K562 (cell line): ENCODE data around the gene ANAPC16. TPM values are rescaled to one million over a fixed set of nuclear protein-coding genes. Genes with fewer than 3 reads are reported as not detected.
A peak's percentile ranks its signal among the peaks of the same experiment; 100 is the strongest.

Source experiments
- ATAC-seq: fragments of 200-7000 bp; cut with Tn5 transposase; 3 replicates; pipeline ENCODE4 v1.9.1; 2020; ENCODE audit warnings: moderate library complexity
- BruUV-seq: library from RNA; stranded (reverse); fragments of 400-500 nt; replicated peaks from 2 replicates; lab custom pipeline; 2021; lab: Mats Ljungman, UMichigan
- CTCF ChIA-PET: fragments of 300-600 bp; formaldehyde crosslinking; extraction: SDS; loops from one replicate; lab custom pipeline; 2021; ENCODE audit warnings: low intra/inter-chr PET ratio; lab: Yijun Ruan, JAX
- POLR2A ChIA-PET: fragments of 300-600, 350-650 bp; sonication (Branson Sonifier 250); formaldehyde crosslinking; extraction: SDS; loops from one replicate; lab custom pipeline; 2021; ENCODE audit warnings: antibody characterized with exemption, inconsistent platforms; lab: Yijun Ruan, JAX
- DNase-seq, 4 experiments: peaks; one replicate each; pipeline versions ENCODE4 v3.0.0 to v3.0.0-alpha.2; 2011 to 2018; ENCODE audit warnings: low spot score in 3 of 4, mixed read lengths in 3 of 4; ENCODE audit errors: extremely low read depth in 1 of 4
- FAIRE-seq: peaks from 2 replicates; lab custom pipeline; 2011; peaks lifted over from hg19 to GRCh38; lab: Jason Lieb, UNC
- H2AFZ ChIP-seq: 2 replicates; pipeline ENCODE4 v1.6.0; 2011; ENCODE audit warnings: low read depth, low read length, control low read depth, inconsistent platforms
- H3K27ac ChIP-seq: fragments of 200-600 bp; 3 replicates; pipeline ENCODE4 v1.8.0; 2011; ENCODE audit warnings: low read depth, mild to moderate bottlenecking, control low read depth, inconsistent platforms, low read length, moderate library complexity, mixed read lengths; ENCODE audit errors: extremely low read depth
- H3K27me3 ChIP-seq, 2 experiments: fragments of 300-600 bp in 1 of 2; 2 replicates in 1 of 2; 3 replicates in 1 of 2; pipeline versions ENCODE4 v1.6.0 to v1.8.0; 2011; ENCODE audit warnings: inconsistent platforms in 2 of 2, low read length in 2 of 2, mild to moderate bottlenecking in 1 of 2, mixed read lengths in 1 of 2, moderate library complexity in 1 of 2; ENCODE audit not compliant: control insufficient read depth in 2 of 2, insufficient read depth in 2 of 2
- H3K36me3 ChIP-seq: fragments of 300-600 bp; 3 replicates; pipeline ENCODE4 v1.8.0; 2011; ENCODE audit warnings: mild to moderate bottlenecking, low read length, inconsistent platforms; ENCODE audit not compliant: control insufficient read depth, insufficient read depth
- H3K4me1 ChIP-seq, 2 experiments: fragments of 200-600 bp in 1 of 2; replicated peaks in 1 of 2; 2 replicates in 1 of 2; 3 replicates in 1 of 2; pipeline versions ENCODE4 v1.5.1 to v1.8.0; 2011; ENCODE audit warnings: inconsistent platforms in 2 of 2, low read length in 2 of 2, mild to moderate bottlenecking in 1 of 2, mixed read lengths in 1 of 2, moderate library complexity in 1 of 2; ENCODE audit not compliant: control insufficient read depth in 2 of 2, insufficient read depth in 2 of 2
- H3K4me2 ChIP-seq: 2 replicates; pipeline ENCODE4 v1.6.1; 2011; ENCODE audit warnings: low read length, control low read depth, inconsistent platforms, mixed read lengths; ENCODE audit not compliant: insufficient read depth
- H3K4me3 ChIP-seq: fragments of 200-600 bp; sonication (generic), shearing (Covaris generic); 2 replicates; pipeline ENCODE4 v1.5.1; 2016; ENCODE audit warnings: control low read depth, inconsistent platforms
- H3K79me2 ChIP-seq: fragments of 200-600 bp; 3 replicates; pipeline ENCODE4 v1.8.0; 2011; ENCODE audit warnings: low read length, inconsistent platforms; ENCODE audit not compliant: control insufficient read depth, insufficient read depth
- H3K9ac ChIP-seq, 2 experiments: 2 replicates each; pipeline versions ENCODE4 v1.6.0 to v1.6.1; 2011; ENCODE audit warnings: low read depth in 2 of 2, low read length in 2 of 2, control low read depth in 1 of 2, inconsistent platforms in 1 of 2, mild to moderate bottlenecking in 1 of 2, mixed read lengths in 1 of 2; ENCODE audit not compliant: insufficient read depth in 1 of 2
- H3K9me1 ChIP-seq: one replicate; pipeline ENCODE4 v1.6.0; 2011; ENCODE audit warnings: inconsistent platforms, mild to moderate bottlenecking, low read length, moderate library complexity; ENCODE audit not compliant: control insufficient read depth, insufficient read depth
- H3K9me3 ChIP-seq: replicated peaks from 2 replicates; pipeline ENCODE4 v1.5.1; 2011; ENCODE audit warnings: low read depth, low read length, inconsistent platforms; ENCODE audit not compliant: control insufficient read depth, insufficient read depth
- H4K20me1 ChIP-seq: replicated peaks from 2 replicates; pipeline ENCODE4 v1.6.1; 2011; ENCODE audit warnings: low read length, inconsistent platforms, mixed read lengths; ENCODE audit not compliant: control insufficient read depth, insufficient read depth
- CXXC5 ChIP-seq: fragments of 250-450 bp; sonication (Bioruptor Pico); IDR thresholded peaks from 2 replicates; pipeline ENCODE4 v1.8.0; 2022; ENCODE audit warnings: inconsistent platforms, mild to moderate bottlenecking, moderate library complexity
- EGR1 ChIP-seq: fragments of 450-650 bp; conservative IDR thresholded peaks from 2 replicates; pipeline ENCODE4 v1.6.1; 2017; ENCODE audit warnings: mild to moderate bottlenecking
- FIP1L1 ChIP-seq: fragments of 200-400 bp; formaldehyde crosslinking; IDR thresholded peaks from 2 replicates; pipeline ENCODE4 v1.6.1; 2018; ENCODE audit warnings: mild to moderate bottlenecking, low read depth, low read length; ENCODE audit not compliant: poor library complexity, severe bottlenecking
- HNRNPUL1 ChIP-seq: fragments of 200-400 bp; formaldehyde crosslinking; IDR thresholded peaks from 2 replicates; pipeline ENCODE4 v1.6.1; 2017; ENCODE audit warnings: low read length
- ILF3 ChIP-seq: fragments of 450-650 bp; IDR thresholded peaks from 2 replicates; pipeline ENCODE4 v1.6.1; 2018; ENCODE audit warnings: antibody characterized with exemption, mild to moderate bottlenecking, moderate library complexity, borderline replicate concordance
- KDM1A ChIP-seq, 2 experiments: fragments of 450-650 bp; IDR thresholded peaks; 2 replicates each; pipeline ENCODE4 v1.6.1; 2016; ENCODE audit warnings: mild to moderate bottlenecking in 2 of 2
- POLR3A ChIP-seq: IDR thresholded peaks from 2 replicates; pipeline ENCODE4 v1.6.1; 2011; ENCODE audit warnings: borderline replicate concordance, mild to moderate bottlenecking, moderate library complexity; ENCODE audit not compliant: insufficient read length, insufficient read depth; ENCODE audit errors: extremely low read depth
- SLC30A9 ChIP-seq: fragments of 250-450 bp; sonication (Bioruptor Pico); IDR thresholded peaks from 2 replicates; pipeline ENCODE4 v1.8.0; 2022; ENCODE audit warnings: mild to moderate bottlenecking, moderate library complexity
- WGBS: fragments of 100-300 bp; shearing (Covaris generic); methylation state at CpG from one replicate; pipeline ENCODE4 v1.1.6; 2016; ENCODE audit warnings: low coverage, mixed read lengths; ENCODE audit not compliant: insufficient coverage; ENCODE audit errors: missing lambda C conversion rate; 5-methylcytosine and 5-hydroxymethylcytosine counted together
- in situ Hi-C: fragments of 300-500 bp; cut with MboI; formaldehyde crosslinking; loops from 4 replicates; pipeline ENCODE4 v1.15.0; 2018; ENCODE audit warnings: inconsistent platforms, mixed read lengths
- intact Hi-C: fragments of 100-400 bp; cut with micrococcal nuclease; formaldehyde crosslinking; loops from 2 replicates; pipeline ENCODE4 v1.14.2; 2022
- polyA plus RNA-seq, 8 experiments: library from polyadenylated mRNA; depleted of rRNA in 4 of 8; stranded (reverse) in 5 of 8; unstranded in 3 of 8; fragments of >200 nt; fragmentation: Nextera tagmentation in 2 of 8; fragmentation: Illumina TruSeq in 1 of 8; extraction: Ambion mirVana in 2 of 8; extraction: Trizol in 1 of 8; gene quantifications; 2 replicates each; pipeline versions ENCODE4 v1.2.1 to v1.2.3, GENCODE V29; 2011 to 2014; ENCODE audit warnings: inconsistent platforms in 1 of 8, missing spikeins in 1 of 8
- total RNA-seq, 7 experiments: library from RNA; depleted of rRNA in 6 of 7; stranded (reverse); fragments of >200 nt in 6 of 7; fragmentation: Illumina TruSeq in 2 of 7; extraction: Trizol in 2 of 7; gene quantifications; 2 replicates each; pipeline versions ENCODE4 v1.2.1 to v1.2.3, GENCODE V29; 2011 to 2021; ENCODE audit warnings: low replicate concordance in 1 of 7
- TF ChIP-seq, protein P1 (sequence below): sonication (generic); formaldehyde crosslinking; IDR thresholded peaks from 2 replicates; pipeline ENCODE4 v1.8.0; 2022; ENCODE audit warnings: mild to moderate bottlenecking, missing genetic modification reagents
- TF ChIP-seq, protein P2 (sequence below): sonication (generic); formaldehyde crosslinking; IDR thresholded peaks from 2 replicates; pipeline ENCODE4 v1.8.1; 2023; ENCODE audit warnings: mild to moderate bottlenecking, missing genetic modification reagents, moderate library complexity
- TF ChIP-seq, protein P3 (sequence below): sonication (generic); formaldehyde crosslinking; IDR thresholded peaks from 2 replicates; pipeline ENCODE4 v1.8.0; 2022; ENCODE audit warnings: mild to moderate bottlenecking, missing genetic modification reagents
- TF ChIP-seq, protein P4 (sequence below): fragments of 450-650 bp; IDR thresholded peaks from 2 replicates; pipeline ENCODE4 v1.6.1; 2018; ENCODE audit warnings: mild to moderate bottlenecking, low read depth; ENCODE audit not compliant: partially characterized antibody

ANAPC16 gene
- total and polyA plus RNA-seq, 9 of the 15 experiments (the other 6 are each of a cell fraction or from before 2014, with no cell fraction given): 42.6 to 208 (median 108) TPM

DNA sequence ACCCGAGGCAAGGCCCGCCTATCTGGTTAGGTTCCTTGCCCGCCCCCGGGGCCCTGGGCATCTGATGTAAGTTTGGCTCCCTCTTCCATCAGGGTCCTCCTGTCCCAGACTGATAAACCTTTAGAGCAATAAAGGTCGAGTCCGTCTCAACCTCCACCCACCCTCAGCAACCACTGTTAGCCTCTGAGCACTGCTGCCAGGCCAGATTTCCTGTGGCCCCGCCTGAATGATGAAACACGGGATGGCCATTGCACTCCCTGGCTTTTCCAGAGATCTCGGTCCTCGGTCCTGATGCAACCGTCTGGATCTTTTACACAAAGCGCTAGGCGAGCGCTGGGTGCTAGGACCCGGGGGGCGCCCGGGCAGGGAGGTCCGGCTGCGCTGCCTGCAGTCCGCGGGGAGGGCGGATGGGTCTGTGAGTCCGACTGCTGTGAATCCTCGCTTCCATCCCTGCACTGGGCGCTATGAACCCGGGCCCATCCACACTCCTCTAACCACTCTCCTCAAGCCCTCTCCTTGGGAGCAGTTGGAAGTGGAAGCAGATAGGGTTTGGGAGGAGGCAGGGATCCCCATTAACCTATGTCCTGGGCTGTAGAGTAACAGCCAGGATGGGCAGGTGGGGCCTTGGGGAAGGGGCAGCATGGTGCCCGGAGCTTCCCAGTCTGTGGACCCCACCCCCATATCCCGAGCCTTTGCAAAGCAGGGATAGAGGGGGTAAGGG lies 57.0 kb downstream of the ANAPC16 start (continued):
- TF ChIP-seq, protein P1, sequence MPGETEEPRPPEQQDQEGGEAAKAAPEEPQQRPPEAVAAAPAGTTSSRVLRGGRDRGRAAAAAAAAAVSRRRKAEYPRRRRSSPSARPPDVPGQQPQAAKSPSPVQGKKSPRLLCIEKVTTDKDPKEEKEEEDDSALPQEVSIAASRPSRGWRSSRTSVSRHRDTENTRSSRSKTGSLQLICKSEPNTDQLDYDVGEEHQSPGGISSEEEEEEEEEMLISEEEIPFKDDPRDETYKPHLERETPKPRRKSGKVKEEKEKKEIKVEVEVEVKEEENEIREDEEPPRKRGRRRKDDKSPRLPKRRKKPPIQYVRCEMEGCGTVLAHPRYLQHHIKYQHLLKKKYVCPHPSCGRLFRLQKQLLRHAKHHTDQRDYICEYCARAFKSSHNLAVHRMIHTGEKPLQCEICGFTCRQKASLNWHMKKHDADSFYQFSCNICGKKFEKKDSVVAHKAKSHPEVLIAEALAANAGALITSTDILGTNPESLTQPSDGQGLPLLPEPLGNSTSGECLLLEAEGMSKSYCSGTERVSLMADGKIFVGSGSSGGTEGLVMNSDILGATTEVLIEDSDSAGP: peak; percentile 62; the same call in 1 of the 2 replicates
- peak; percentile 95 for TF ChIP-seq CXXC5 (CRISPR knock-in tag)

DNA sequence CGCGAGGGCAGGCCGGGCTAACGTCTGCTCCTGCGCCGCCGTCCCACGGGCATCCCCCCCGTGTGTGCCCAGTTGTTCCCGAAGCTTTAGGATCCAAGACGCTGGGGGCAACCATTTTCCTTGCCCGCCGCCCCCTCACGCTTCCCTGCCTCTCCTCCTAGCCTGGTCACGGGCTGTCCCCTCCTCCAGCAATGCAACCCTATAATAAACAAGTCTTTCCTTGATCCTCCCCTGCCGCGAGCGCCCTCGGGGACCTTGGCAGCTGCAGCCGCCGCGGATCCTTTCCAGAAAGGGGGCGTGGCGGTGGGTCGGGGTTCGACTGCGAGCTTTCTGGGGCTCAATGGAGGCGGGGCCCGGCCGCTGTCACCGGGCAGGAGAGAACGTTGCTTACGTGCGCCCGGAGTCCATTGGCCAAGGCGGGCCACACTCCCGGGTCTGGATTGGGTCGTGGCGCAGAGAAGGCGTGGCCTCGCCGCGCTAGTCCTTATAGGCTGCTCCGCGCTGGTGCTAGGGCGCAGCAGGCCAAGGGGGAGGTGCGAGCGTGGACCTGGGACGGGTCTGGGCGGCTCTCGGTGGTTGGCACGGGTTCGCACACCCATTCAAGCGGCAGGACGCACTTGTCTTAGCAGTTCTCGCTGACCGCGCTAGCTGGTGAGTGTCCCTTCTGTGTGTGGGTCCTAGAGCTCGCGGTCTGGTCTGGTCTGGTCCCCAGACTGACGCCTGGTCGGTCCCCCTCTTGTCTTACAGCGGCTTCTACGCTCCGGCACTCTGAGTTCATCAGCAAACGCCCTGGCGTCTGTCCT lies 57.8 kb downstream of the ANAPC16 start, which contains the start of gene DDIT4:
DDIT4 (plus strand) TSS at position 515 of the 803 bp plus-strand sequence. CDS start 293 bp downstream, outside the sequence.
- in situ Hi-C loops (loop anchor here (10.0 kb wide), 1 partner anchor 611 kb away; no protein-coding TSS in a partner anchor), intact Hi-C loops (loop anchor here (1.0 to 2.0 kb wide), 3 partner anchors 16 to 147 kb away; partner anchors contain the start of genes ANAPC16 and ASCC1)
- Histone ChIP-seq H3K36me3 (peaks cover 25% of the 10 kb centered on the region), H4K20me1 (peaks cover 28% of the 10 kb centered on the region), H3K79me2 (peaks cover 39% of the 10 kb centered on the region), H3K27ac (peak within 1 kb of the TSS; percentile 91), H3K9me1 (no peaks in the 10 kb centered on the region), H2AFZ (peak within 1 kb of the TSS; percentile 58), H3K27me3 (no peaks in the 10 kb centered on the region), H3K4me1 (peaks cover 34 to 44% of the 10 kb centered on the region in 2 experiments), H3K9ac (peak within 1 kb of the TSS; percentile 97 to 99), H3K4me3 (peak within 1 kb of the TSS; percentile 86), H3K9me3 (no peaks in the 10 kb centered on the region), H3K4me2 (peak within 1 kb of the TSS; percentile 95)
- DNase-seq: peak; percentile 99 to 100 (median 100)
- under 1% methylated on average over 63 of the region's 67 CpGs for WGBS
- peak; percentile 88 for FAIRE-seq
- peak; percentile 72 for ATAC-seq
- POLR2A ChIA-PET: interaction anchor here (0.5 to 10.1 kb wide), 50 partner anchors 11 to 973 kb away, joined by 3 to 277 read pairs (median 4); partner anchors contain the start of genes ANAPC16, ASCC1, DNAJC9 and P4HA1
- no TSS peak for BruUV-seq
- CTCF ChIA-PET: interaction anchor here (1.8 kb wide), 1 partner anchor 63 kb away, joined by 12 read pairs; no protein-coding TSS in a partner anchor
- TF ChIP-seq POLR3A: no peak
- no peak for TF ChIP-seq HNRNPUL1
- TF ChIP-seq FIP1L1: peak; percentile 99
- TF ChIP-seq ILF3: no peak
- TF ChIP-seq, protein P2, sequence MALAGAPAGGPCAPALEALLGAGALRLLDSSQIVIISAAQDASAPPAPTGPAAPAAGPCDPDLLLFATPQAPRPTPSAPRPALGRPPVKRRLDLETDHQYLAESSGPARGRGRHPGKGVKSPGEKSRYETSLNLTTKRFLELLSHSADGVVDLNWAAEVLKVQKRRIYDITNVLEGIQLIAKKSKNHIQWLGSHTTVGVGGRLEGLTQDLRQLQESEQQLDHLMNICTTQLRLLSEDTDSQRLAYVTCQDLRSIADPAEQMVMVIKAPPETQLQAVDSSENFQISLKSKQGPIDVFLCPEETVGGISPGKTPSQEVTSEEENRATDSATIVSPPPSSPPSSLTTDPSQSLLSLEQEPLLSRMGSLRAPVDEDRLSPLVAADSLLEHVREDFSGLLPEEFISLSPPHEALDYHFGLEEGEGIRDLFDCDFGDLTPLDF (CRISPR knock-in tag): peak; percentile 26; the same call in 1 of the 2 replicates
- no peak for TF ChIP-seq EGR1
- TF ChIP-seq, protein P3, sequence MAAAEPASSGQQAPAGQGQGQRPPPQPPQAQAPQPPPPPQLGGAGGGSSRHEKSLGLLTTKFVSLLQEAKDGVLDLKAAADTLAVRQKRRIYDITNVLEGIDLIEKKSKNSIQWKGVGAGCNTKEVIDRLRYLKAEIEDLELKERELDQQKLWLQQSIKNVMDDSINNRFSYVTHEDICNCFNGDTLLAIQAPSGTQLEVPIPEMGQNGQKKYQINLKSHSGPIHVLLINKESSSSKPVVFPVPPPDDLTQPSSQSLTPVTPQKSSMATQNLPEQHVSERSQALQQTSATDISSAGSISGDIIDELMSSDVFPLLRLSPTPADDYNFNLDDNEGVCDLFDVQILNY (CRISPR knock-in tag): peak; percentile 66; the same call in 1 of the 2 replicates
- TF ChIP-seq KDM1A (IDR thresholded peaks at IDR 0.05): no peak
- no peak for TF ChIP-seq SLC30A9
- TF ChIP-seq, protein P4, sequence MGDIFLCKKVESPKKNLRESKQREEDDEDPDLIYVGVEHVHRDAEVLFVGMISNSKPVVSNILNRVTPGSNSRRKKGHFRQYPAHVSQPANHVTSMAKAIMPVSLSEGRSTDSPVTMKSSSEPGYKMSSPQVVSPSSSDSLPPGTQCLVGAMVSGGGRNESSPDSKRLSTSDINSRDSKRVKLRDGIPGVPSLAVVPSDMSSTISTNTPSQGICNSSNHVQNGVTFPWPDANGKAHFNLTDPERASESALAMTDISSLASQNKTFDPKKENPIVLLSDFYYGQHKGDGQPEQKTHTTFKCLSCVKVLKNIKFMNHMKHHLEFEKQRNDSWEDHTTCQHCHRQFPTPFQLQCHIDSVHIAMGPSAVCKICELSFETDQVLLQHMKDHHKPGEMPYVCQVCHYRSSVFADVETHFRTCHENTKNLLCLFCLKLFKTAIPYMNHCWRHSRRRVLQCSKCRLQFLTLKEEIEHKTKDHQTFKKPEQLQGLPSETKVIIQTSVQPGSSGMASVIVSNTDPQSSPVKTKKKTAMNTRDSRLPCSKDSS: no peak
